Measurements from ENCODE around the gene ZNF768.
"Not testable (repeated sequence)": the region's sequence is repeated elsewhere in the genome, so short reads cannot be mapped to it uniquely, and the experiment has no call there.

Gene ZNF768

GRCh38 chr16:30556125-30556473 lies 29.7 kb upstream of the ZNF768 start:
- DNase-seq (ENCODE audit: low read depth in 1 of 2, low spot score in 1 of 2): no peak

- no peak for DNase-seq (ENCODE audit: low read depth in 1 of 2, low spot score in 1 of 2)
These were observed 29.2 kb upstream of the ZNF768 start for GRCh38 chr16:30555315-30556124.

GRCh38 chr16:30554557-30555314 lies 28.4 kb upstream of the ZNF768 start:
- DNase-seq (ENCODE audit: low read depth in 1 of 2, low spot score in 1 of 2): no peak

- no peak for DNase-seq (ENCODE audit: low read depth in 1 of 2, low spot score in 1 of 2)
These were observed 27.1 kb upstream of the ZNF768 start for GRCh38 chr16:30553393-30553899.

GRCh38 chr16:30552956-30553355 lies 26.6 kb upstream of the ZNF768 start:
- no peak for DNase-seq (ENCODE audit: low read depth in 1 of 2, low spot score in 1 of 2)

- DNase-seq (ENCODE audit: low read depth in 1 of 2, low spot score in 1 of 2): peak; percentile 35 to 46
These were observed 25.4 kb upstream of the ZNF768 start for GRCh38 chr16:30551781-30552180.

GRCh38 chr16:30548416-30549253 lies 22.3 kb upstream of the ZNF768 start:
- DNase-seq (ENCODE audit: low read depth in 1 of 2, low spot score in 1 of 2): no peak

GRCh38 chr16:30546115-30546514 lies 19.7 kb upstream of the ZNF768 start:
- DNase-seq (ENCODE audit: low read depth in 1 of 2, low spot score in 1 of 2): no peak

GRCh38 chr16:30543067-30543466 lies 16.7 kb upstream of the ZNF768 start:
- DNase-seq (ENCODE audit: low read depth in 1 of 2, low spot score in 1 of 2): no peak

- no peak for DNase-seq (ENCODE audit: low read depth in 1 of 2, low spot score in 1 of 2)
These were observed 15.3 kb upstream of the ZNF768 start for GRCh38 chr16:30541502-30542329.

- DNase-seq (ENCODE audit: low read depth in 1 of 2, low spot score in 1 of 2): not testable (repeated sequence)
These were observed 14.6 kb upstream of the ZNF768 start for GRCh38 chr16:30540916-30541464.

- not testable (repeated sequence) for DNase-seq (ENCODE audit: low read depth in 1 of 2, low spot score in 1 of 2)
These were observed 13.7 kb upstream of the ZNF768 start for GRCh38 chr16:30539986-30540526.

- DNase-seq (ENCODE audit: low read depth in 1 of 2, low spot score in 1 of 2): no peak
These were observed 12.9 kb upstream of the ZNF768 start for GRCh38 chr16:30539000-30539964.

- not testable (repeated sequence) for DNase-seq (ENCODE audit: low read depth in 1 of 2, low spot score in 1 of 2)
These were observed 10.1 kb upstream of the ZNF768 start for GRCh38 chr16:30536391-30537024.

GRCh38 chr16:30535777-30536190 lies 9.4 kb upstream of the ZNF768 start:
- peak; percentile 32 to 48 for DNase-seq (ENCODE audit: low read depth in 1 of 2, low spot score in 1 of 2)

- no peak for DNase-seq (ENCODE audit: low read depth in 1 of 2, low spot score in 1 of 2)
These were observed 8.9 kb upstream of the ZNF768 start for GRCh38 chr16:30535106-30535776.

- peak; percentile 82 to 85 for DNase-seq (ENCODE audit: low read depth in 1 of 2, low spot score in 1 of 2)
These were observed 8.2 kb upstream of the ZNF768 start, which contains the start of gene ZNF747 for GRCh38 chr16:30534368-30535105. ZNF747 (minus strand) TSS chr16:30534858; CDS start chr16:30534679, 179 bp downstream.
